Astrocyte of the cerebellum (primary cell): ENCODE results near the gene COL7A1.

Experiments
- DNase-seq: peaks from one replicate; pipeline ENCODE4 v3.0.0-alpha.2; 2011; ENCODE audit warnings: low read depth
- H3K4me3 ChIP-seq: 2 replicates; pipeline ENCODE4 v1.5.1; 2011; ENCODE audit warnings: mild to moderate bottlenecking, low read depth, low read length, moderate library complexity
- CTCF ChIP-seq: IDR thresholded peaks from 2 replicates; pipeline ENCODE4 v1.5.1; 2012; ENCODE audit warnings: low read length, low read depth, moderate library complexity, mild to moderate bottlenecking; ENCODE audit errors: missing control alignments
- in situ Hi-C: cut with HindIII; loops from 2 replicates; pipeline ENCODE4 v1.10.0; 2017; ENCODE audit warnings: low sequenced_read_pairs

Gene COL7A1

GRCh38 chr3:48562367-48563095 lies 32.6 kb downstream of the COL7A1 start:
- TF ChIP-seq CTCF = no peak
- in situ Hi-C loops = no loop called here
- DNase-seq = no peak
- H3K4me3 ChIP-seq = no peak overlapping the region

GRCh38 chr3:48561045-48561736 lies 33.9 kb downstream of the COL7A1 start:
- DNase-seq = no peak
- H3K4me3 ChIP-seq = peak overlapping the region; percentile 14
- in situ Hi-C loops = no loop called here

GRCh38 chr3:48560648-48561018 lies 34.5 kb downstream of the COL7A1 start:
- H3K4me3 ChIP-seq = peak overlapping the region; percentile 14
- in situ Hi-C loops = no loop called here
- no peak for TF ChIP-seq CTCF
- DNase-seq = no peak

More at GRCh38 chr3:48561045-48561736, 33.9 kb downstream of the COL7A1 start:
- TF ChIP-seq CTCF = peak; percentile 27

GRCh38 chr3:48558493-48559134 lies 36.5 kb downstream of the COL7A1 start:
- no peak overlapping the region for H3K4me3 ChIP-seq
- in situ Hi-C loops = loop anchor here (10.0 kb wide), 1 partner anchor 76 kb away; the partner anchor contains the start of gene SLC26A6
- no peak for DNase-seq
- no peak for TF ChIP-seq CTCF

GRCh38 chr3:48556796-48557626 lies 38.1 kb downstream of the COL7A1 start, which contains the start of gene PFKFB4:
TSS of gene PFKFB4 (minus strand) at chr3:48556803. CDS start at chr3:48556777, 26 bp downstream.
- in situ Hi-C loops = loop anchor here (10.0 kb wide), 1 partner anchor 78 kb away; the partner anchor contains the start of gene SLC26A6
- peak within 1 kb of the TSS; percentile 67 for H3K4me3 ChIP-seq
- DNase-seq = peak; percentile 98
- TF ChIP-seq CTCF = no peak
